ENCODE measurements around the gene TMEM219. TPM values are rescaled to one million over a fixed set of nuclear protein-coding genes. Genes with fewer than 3 reads are reported as not detected.

TMEM219 gene
- total and polyA plus RNA-seq, 10 of the 15 experiments (the other 5 are each of a cell fraction or from before 2014, with no cell fraction given) = 33.6 to 74.6 (median 56.5) TPM

DNA sequence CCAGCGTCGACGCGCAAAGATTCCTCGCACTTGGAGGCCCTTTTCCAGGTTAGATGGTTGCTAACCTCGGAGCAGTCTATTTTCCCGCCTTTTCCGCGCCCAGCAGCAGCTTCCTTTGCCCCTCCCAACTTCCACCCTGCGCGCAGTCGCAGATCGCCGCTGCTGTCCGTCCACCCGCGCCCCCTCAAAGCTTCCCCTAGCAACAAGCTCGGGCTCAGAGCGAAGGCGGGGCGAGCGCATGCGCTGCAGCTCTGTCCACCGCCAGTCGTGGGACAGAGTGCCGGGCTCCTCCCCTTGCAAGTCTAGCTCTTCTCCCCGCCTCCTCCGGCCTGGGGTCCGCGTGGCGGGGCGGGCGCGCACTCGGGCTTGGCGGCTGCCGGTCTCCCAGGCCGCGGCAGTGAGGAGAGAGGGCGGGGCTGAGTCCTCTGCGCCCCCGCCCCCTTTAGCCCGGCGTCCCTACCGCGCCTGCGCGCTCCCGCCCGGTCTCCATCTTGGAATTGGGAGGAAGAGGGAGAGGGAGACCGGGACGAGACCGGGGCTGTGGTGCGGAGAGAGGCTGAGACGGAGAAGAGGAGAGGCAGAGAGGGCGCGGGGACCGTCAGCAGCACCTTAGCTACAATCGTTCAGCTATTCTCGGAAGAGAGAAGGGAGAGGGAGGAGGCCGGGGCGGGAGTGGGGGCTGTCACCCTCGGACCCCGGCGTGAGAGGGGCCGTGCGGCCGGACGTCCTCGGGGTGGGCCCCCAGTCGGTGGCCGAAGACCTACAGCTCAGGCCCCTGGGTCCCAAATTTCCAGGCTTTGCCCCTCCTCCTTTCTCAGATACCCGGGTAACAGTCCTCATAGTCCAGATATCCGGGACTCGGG, 11.7 kb downstream of the TMEM219 start, which contains the start of gene TAOK2:
TSS of gene TAOK2 (plus strand) at position 485 of the 863 bp plus-strand sequence. CDS start 3,905 bp downstream, outside the sequence.
- Histone ChIP-seq H3K4me2 (ENCODE audit: control insufficient read depth, insufficient read depth) (peak within 1 kb of the TSS; percentile 91), H3K9me3 (replicated peaks; ENCODE audit: control insufficient read depth, insufficient read depth, low read length) (no peaks in the 10 kb centered on the region; the same call in 2 of the 3 replicates), H3K27ac (ENCODE audit: control insufficient read depth, insufficient read depth) (peak within 1 kb of the TSS; percentile 90), H3K4me1 (ENCODE audit: control insufficient read depth, insufficient read depth, low read length) (peaks cover 9% of the 10 kb centered on the region), H4K20me1 (ENCODE audit: control insufficient read depth, insufficient read depth) (no peaks in the 10 kb centered on the region), H3K4me3 (peak within 1 kb of the TSS; percentile 99), H3K27me3 (replicated peaks in 1 of 2; ENCODE audit: control insufficient read depth in 2 of 2, insufficient read depth in 2 of 2, low read length in 1 of 2) (no peaks in the 10 kb centered on the region), H3K9ac (ENCODE audit: control insufficient read depth, insufficient read depth, low read length) (peak within 1 kb of the TSS; percentile 86), H2AFZ (ENCODE audit: control insufficient read depth, low read depth, low read length) (peak within 1 kb of the TSS; percentile 81), H3K79me2 (ENCODE audit: control insufficient read depth, insufficient read depth, low read length) (peaks cover 37% of the 10 kb centered on the region), H3K36me3 (ENCODE audit: control insufficient read depth in 2 of 2, insufficient read depth in 2 of 2, low read length in 1 of 2) (peaks cover 4 to 8% of the 10 kb centered on the region in 2 experiments; a peak in 3 of 4 replicates)
- POLR2A ChIA-PET = interaction anchor here (0.6 to 6.0 kb wide), 19 partner anchors 8 to 445 kb away, joined by 3 to 53 read pairs (median 3); partner anchors contain the start of genes ALDOA, HIRIP3, INO80E and KCTD13
- 10% methylated on average over 61 of the region's 75 CpGs for WGBS (ENCODE audit: insufficient coverage, insufficient replicate concordance, low lambda C conversion rate, missing lambda C conversion rate)
- intact Hi-C loops (cut with micrococcal nuclease; ENCODE audit: unreplicated experiment) (no loop called here), in situ Hi-C loops (cut with MboI) (no loop called here)
- FAIRE-seq (peak; percentile 96), ATAC-seq (peak; percentile 98), DNase-seq (ENCODE audit: low read depth, low spot score) (peak; percentile 92)
- BruUV-seq (replicated peaks) = no TSS peak
- CTCF ChIA-PET = interaction anchor here (0.5 to 2.5 kb wide), 11 partner anchors 12 to 393 kb away, joined by 3 to 21 read pairs (median 5); partner anchors contain the start of genes HIRIP3, KCTD13 and TMEM219
- RAD21 ChIA-PET (ENCODE audit: unreplicated experiment) = interaction anchor here (0.5 to 2.3 kb wide), 8 partner anchors 11 to 561 kb away, joined by 3 to 19 read pairs (median 4); partner anchors contain the start of genes ALDOA, HIRIP3, INO80E and KCTD13
- SMC1A ChIA-PET (ENCODE audit: uncharacterized antibody, unreplicated experiment) = interaction anchor here (0.8 to 2.8 kb wide), 6 partner anchors 9 to 125 kb away, joined by 3 to 20 read pairs (median 4); partner anchors contain the start of genes HIRIP3 and TMEM219
- TF ChIP-seq RFX5 (IDR thresholded peaks at IDR 0.05; ENCODE audit: low read depth, low read length) (peak; percentile 96), E2F8 (IDR thresholded peaks at IDR 0.05; ENCODE audit: low read depth, partially characterized antibody) (peak; percentile 90), BMI1 (IDR thresholded peaks at IDR 0.05; ENCODE audit: borderline replicate concordance) (peak; percentile 66; the same call in 1 of the 2 replicates), PAX5 (IDR thresholded peaks at IDR 0.05; ENCODE audit: borderline replicate concordance, low read depth, low read length) (peak; percentile 31; the same call in 1 of the 2 replicates), POLR2AphosphoS2 (IDR thresholded peaks at IDR 0.05; ENCODE audit: low read depth, low read length) (0 out of 2 replicates have a peak, but pooled peaks have one; percentile 68), PKNOX1 (IDR thresholded peaks at IDR 0.05) (peak; percentile 68; the same call in 1 of the 2 replicates), ZBED1 (IDR thresholded peaks at IDR 0.05; ENCODE audit: borderline replicate concordance) (peak; percentile 44; the same call in 1 of the 2 replicates), CBFB (IDR thresholded peaks at IDR 0.05; ENCODE audit: low read depth) (no peak), HCFC1 (IDR thresholded peaks at IDR 0.05; ENCODE audit: low read length) (0 out of 2 replicates have a peak, but pooled peaks have one; percentile 8), MEF2B (IDR thresholded peaks at IDR 0.05; ENCODE audit: partially characterized antibody, poor library complexity, severe bottlenecking) (no peak), GATAD2B (conservative IDR thresholded peaks at IDR 0.05; ENCODE audit: low read depth) (peak; percentile 58; the same call in 1 of the 2 replicates), PML (IDR thresholded peaks at IDR 0.05; ENCODE audit: low read length) (peak; percentile 34; the same call in 1 of the 2 replicates), RCOR1 (conservative IDR thresholded peaks at IDR 0.05; ENCODE audit: low read depth, low read length) (no peak), SMARCA5 (IDR thresholded peaks at IDR 0.05) (peak; percentile 55; the same call in 1 of the 2 replicates), TCF12 (IDR thresholded peaks at IDR 0.05; ENCODE audit: low read depth, low read length) (0 out of 2 replicates have a peak, but pooled peaks have one; percentile 13), NFYA (IDR thresholded peaks at IDR 0.05; ENCODE audit: borderline replicate concordance, low read depth, low read length) (no peak), YY1 (IDR thresholded peaks at IDR 0.05; ENCODE audit: low read depth, low read length) (peak; percentile 94), MXI1 (IDR thresholded peaks at IDR 0.05; ENCODE audit: low read depth, low read length) (peak; percentile 49; the same call in 1 of the 2 replicates), PAX8 (IDR thresholded peaks at IDR 0.05) (no peak), IKZF2 (IDR thresholded peaks at IDR 0.05) (peak; percentile 91), IKZF1 (conservative IDR thresholded peaks at IDR 0.05) (peak; percentile 98)

Data from GM12878 (cell line).